Raji (cell line): ENCODE data around the gene AK5.

Experiments
- POLR2A ChIP-seq: IDR thresholded peaks from 2 replicates; pipeline ENCODE4 v1.6.1; 2011; ENCODE audit warnings: low read depth, low read length, control low read depth; ENCODE audit not compliant: insufficient read depth

Gene AK5

GRCh38 chr1:77370583-77371306 lies 88.9 kb downstream of the AK5 start:
- TF ChIP-seq POLR2A, result no peak

DNA sequence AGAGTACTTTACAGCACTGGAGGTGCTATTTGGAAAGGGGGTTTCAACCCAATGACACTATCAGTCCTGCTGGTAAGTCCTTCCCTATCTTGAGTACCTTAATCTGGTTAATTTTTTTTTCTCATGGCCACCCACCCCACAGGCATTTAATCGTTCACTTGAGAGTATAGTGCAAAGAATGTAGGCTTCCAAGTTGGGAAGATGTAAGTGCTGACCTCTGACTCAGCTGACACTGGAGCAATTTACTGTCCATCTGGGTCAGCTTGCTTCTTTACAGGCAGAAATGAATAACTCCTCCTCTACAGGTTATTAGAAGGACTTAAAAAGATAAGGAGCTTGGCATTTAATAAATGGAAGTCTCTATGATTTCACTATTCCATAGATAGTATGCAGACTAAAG lies 89.6 kb downstream of the AK5 start:
- TF ChIP-seq POLR2A, result no peak

GRCh38 chr1:77373702-77374101 lies 91.9 kb downstream of the AK5 start:
- TF ChIP-seq POLR2A, result no peak

GRCh38 chr1:77375541-77375940 lies 93.7 kb downstream of the AK5 start:
- no peak for TF ChIP-seq POLR2A

DNA sequence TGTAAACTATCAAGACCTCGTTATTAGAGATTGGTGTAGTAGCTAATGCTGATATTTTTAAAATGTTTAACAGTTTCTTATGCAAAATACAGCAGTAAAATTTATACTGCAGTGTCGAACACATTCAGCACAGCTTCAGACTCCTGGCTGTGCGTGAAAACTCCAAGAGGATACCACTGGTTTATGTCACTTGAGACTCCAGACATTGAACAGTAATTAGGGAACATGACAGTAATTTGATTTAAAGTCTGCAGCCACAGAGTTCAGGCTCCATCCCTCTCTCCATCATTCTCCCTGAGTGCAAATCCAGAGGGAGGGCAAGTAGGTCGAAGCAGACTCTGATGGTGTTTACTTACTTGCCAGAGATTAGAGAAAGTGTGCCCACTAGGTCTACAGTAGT lies 94.2 kb downstream of the AK5 start:
- TF ChIP-seq POLR2A, result no peak

DNA sequence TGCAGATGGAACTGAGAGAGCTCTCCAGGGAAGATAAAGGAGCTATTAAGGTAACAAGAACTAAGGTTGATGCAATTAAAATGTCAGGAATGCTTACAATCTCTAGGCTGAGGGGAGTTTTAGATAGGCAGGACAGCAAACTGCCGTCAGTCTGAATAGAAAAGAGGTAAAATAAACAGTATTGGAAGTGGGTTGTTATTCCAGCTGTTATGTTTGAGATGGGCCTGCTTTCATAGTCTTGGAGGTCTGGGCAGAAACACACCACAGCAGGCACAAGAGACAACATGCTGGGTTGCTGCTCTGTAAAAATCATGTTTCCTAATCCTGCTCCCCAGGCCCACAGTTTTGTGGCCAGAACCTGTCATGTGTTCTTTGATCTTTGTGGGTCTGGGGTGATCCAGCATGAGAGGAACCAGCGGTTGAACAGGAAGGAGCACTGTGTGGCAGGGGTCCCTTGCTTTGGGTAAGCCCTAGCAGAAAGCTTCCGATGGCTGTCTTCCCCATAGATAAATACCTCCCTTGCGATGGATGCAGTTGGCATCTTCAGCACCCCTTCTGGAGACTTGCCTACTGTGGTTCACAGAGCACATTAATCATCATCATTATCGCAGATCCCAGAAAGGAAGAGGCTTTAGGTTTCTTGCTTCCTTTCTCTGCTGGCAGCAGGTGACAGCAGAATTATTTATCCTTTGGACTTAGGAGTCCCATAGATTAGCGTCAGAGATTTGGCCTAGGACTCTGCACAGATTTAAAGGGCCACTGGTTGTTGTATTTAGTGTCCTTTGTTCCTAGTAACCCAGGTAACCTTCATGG lies 97.1 kb downstream of the AK5 start:
- TF ChIP-seq POLR2A, result no peak

- TF ChIP-seq POLR2A, result no peak
Observed at GRCh38 chr1:77382366-77382765, 100.5 kb downstream of the AK5 start.

DNA sequence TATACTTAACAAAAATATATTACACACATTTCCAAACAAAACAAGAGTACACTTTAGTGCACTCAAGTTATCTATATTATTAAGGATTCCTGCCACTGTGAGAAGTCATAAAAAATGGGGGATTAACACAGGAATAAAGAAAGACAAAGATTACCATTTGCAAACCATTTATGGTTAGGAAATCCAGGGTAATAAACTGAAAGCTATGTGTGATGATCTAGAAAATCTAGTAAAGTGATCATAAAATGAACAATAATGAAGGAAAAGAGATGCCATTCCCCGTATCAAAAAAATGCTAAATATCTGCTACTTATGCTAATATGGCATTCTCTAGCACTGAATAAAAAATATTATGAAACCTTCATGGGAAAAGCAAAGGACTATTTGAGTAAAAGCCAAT lies 101.4 kb downstream of the AK5 start:
- TF ChIP-seq POLR2A, result no peak

- no peak for TF ChIP-seq POLR2A
Observed at GRCh38 chr1:77385551-77385950, 103.7 kb downstream of the AK5 start.

DNA sequence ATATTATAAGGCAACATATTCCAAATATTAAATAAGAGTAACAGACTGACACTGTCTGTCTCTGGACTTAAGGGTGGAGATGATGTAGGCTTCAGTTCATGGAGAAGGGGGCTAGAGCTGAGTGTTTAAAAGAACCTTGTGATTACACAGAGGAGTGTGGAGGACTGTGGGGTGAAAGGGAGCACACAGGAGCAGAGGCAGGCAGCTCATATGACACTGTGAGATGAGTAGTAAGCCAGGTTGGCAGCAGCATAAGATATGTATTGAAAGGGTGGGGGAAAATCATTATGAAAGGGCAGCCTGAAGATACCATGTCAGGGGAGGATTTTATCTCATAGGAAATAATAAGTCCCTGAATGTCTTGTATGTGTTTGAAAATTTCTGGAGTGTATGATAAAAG lies 104.5 kb downstream of the AK5 start:
- no peak for TF ChIP-seq POLR2A

- no peak for TF ChIP-seq POLR2A
Observed at GRCh38 chr1:77387553-77387952, 105.7 kb downstream of the AK5 start.

GRCh38 chr1:77388661-77389060 lies 106.8 kb downstream of the AK5 start:
- no peak for TF ChIP-seq POLR2A

DNA sequence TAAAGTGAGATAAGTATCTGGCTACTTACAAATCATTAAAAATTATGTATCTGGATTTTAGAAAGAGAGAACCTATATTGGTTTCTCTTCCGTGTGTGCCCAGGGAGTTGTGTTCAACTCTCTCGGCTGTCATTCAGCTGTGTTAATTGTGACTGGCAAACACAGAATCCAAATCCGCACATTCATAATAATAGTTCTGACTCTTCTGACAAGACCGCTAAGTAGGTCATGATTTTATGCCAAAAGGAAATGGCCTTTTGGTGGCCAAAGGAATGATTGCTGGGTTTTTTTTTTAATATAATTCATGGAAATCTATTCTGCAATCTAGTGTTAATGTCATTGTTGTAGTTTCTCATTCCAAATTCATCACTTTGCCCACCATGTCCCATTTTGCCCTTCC lies 110.7 kb downstream of the AK5 start:
- TF ChIP-seq POLR2A, result no peak

- TF ChIP-seq POLR2A, result no peak
Observed at GRCh38 chr1:77394166-77394565, 112.3 kb downstream of the AK5 start.

DNA sequence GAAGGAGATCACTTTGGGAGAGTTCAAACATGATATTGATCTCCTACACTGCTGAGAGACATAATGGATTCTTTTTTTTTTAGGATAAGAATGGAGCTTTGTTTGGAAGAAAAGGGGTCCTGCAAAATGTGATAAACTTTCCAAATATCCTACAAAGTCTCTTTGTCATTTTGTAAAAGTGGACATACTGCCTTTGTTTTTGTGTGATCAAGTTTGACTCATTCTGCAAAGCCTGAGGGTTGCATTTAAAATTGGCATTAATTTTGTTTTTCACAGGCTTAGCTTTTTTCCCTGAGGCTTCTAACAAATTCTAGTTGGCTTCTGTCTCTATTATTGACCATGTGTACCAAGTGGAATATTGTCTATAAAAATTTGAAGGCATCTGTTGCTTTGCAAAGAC lies 113.2 kb downstream of the AK5 start:
- no peak for TF ChIP-seq POLR2A

- TF ChIP-seq POLR2A, result no peak
Observed at GRCh38 chr1:77398152-77398551, 116.3 kb downstream of the AK5 start.
